Astrocyte of the spinal cord (primary cell): ENCODE results near the gene BCL7B.

Experiments used
- DNase-seq: peaks from one replicate; pipeline ENCODE4 v3.0.0; 2011; ENCODE audit warnings: low read depth, low spot score
- H3K4me3 ChIP-seq: 2 replicates; pipeline ENCODE4 v1.5.1; 2011; ENCODE audit warnings: low read depth, mild to moderate bottlenecking, low read length, moderate library complexity
- CTCF ChIP-seq: IDR thresholded peaks from 2 replicates; pipeline ENCODE4 v1.5.1; 2012; ENCODE audit warnings: low read depth, mild to moderate bottlenecking, low read length, inconsistent platforms
- in situ Hi-C: cut with HindIII; loops from 2 replicates; pipeline ENCODE4 v1.10.0; 2017; ENCODE audit warnings: low sequenced_read_pairs

Gene BCL7B

GRCh38 chr7:73512018-73512780 is 45.3 kb downstream of the BCL7B start:
- in situ Hi-C loops, result no loop called here
- H3K4me3 ChIP-seq, result no peak overlapping the region
- TF ChIP-seq CTCF, result no peak
- DNase-seq, result peak; percentile 76

GRCh38 chr7:73509463-73509862 is 48.0 kb downstream of the BCL7B start:
- DNase-seq, result no peak
- H3K4me3 ChIP-seq, result no peak overlapping the region
- TF ChIP-seq CTCF, result no peak
- in situ Hi-C loops, result no loop called here

- no peak for TF ChIP-seq CTCF
- DNase-seq, result no peak
- no peak overlapping the region for H3K4me3 ChIP-seq
- in situ Hi-C loops, result no loop called here
Observed at GRCh38 chr7:73507556-73507955, 49.9 kb downstream of the BCL7B start.

- DNase-seq, result no peak
- TF ChIP-seq CTCF, result no peak
- H3K4me3 ChIP-seq, result no peak overlapping the region
- in situ Hi-C loops, result no loop called here
Observed at GRCh38 chr7:73504920-73505319, 52.6 kb downstream of the BCL7B start.

GRCh38 chr7:73504017-73504416 is 53.5 kb downstream of the BCL7B start:
- TF ChIP-seq CTCF, result no peak
- in situ Hi-C loops, result no loop called here
- no peak for DNase-seq
- H3K4me3 ChIP-seq, result no peak overlapping the region

- no peak overlapping the region for H3K4me3 ChIP-seq
- in situ Hi-C loops, result no loop called here
- DNase-seq, result no peak
- TF ChIP-seq CTCF, result no peak
Observed at GRCh38 chr7:73503229-73503628, 54.3 kb downstream of the BCL7B start.
